Suppressor macrophage treated with lipopolysaccharide for 4 hours (primary cell): ENCODE results near the gene NCLN.
"Not testable (repeated sequence)": the region's sequence is repeated elsewhere in the genome, so short reads cannot be mapped to it uniquely, and the experiment has no call there.

Experiments
- DNase-seq: peaks from one replicate; pipeline ENCODE4 v3.0.0-alpha.2; 2020

NCLN gene

DNA sequence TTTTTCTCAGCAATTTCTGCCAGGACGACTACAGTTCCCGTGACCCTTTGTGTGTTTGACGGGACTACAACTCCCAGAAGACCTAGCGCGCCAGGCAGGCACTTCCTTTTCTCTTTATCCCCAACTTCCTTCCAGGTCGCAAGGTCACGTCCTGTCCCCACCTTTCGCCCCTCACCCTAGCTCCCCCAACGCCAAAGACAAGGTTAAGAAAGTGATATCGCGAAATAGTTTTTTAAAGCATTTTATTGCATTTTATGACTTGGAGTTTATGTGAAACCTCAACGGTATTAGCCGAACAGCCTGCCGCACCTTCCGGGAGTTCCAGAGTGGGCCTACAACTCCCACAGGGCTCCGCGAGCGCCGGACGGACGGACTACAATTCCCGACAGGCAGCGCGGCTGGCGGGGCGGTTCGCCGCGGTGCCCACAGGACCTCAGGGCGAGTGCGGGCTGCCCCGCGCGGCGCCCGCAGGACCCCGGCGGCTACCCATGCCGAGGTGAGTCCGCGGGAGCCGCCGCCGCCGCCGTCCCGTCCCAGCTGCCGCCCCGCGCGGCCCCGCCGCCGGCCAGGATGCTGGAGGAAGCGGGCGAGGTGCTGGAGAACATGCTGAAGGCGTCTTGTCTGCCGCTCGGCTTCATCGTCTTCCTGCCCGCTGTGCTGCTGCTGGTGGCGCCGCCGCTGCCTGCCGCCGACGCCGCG, at the start of gene NCLN:
Gene NCLN, plus strand, starts transcription at position 470 of the 699 bp plus-strand sequence. Its CDS starts 101 bp downstream, at position 571.
- DNase-seq: peak; percentile 96

DNA sequence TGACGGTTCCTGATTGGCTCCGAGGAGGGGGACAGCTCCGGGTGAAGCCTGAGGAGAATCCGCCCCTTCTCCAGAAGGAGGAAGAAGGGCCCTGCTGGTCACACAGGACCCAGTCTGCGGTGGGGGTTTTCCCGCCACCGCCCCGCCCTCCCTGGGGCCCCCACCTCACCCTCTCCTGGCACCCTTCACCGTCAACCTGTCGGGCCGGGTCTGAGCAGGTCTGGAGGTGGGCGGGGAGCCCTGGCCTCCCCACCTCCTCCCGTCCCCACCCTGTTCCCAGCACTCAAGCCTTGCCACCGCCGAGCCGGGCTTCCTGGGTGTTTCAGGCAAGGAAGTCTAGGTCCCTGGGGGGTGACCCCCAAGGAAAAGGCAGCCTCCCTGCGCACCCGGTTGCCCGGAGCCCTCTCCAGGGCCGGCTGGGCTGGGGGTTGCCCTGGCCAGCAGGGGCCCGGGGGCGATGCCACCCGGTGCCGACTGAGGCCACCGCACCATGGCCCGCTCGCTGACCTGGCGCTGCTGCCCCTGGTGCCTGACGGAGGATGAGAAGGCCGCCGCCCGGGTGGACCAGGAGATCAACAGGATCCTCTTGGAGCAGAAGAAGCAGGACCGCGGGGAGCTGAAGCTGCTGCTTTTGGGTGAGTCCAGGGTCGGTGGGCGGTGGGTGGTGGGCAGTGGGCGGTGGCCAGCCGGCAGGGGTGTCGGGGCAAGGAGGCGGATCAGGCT, 49.6 kb upstream of the NCLN start, which contains the start of gene GNA15:
Gene GNA15, plus strand, starts transcription at position 73 of the 723 bp plus-strand sequence. Its CDS starts 418 bp downstream, at position 491.
- DNase-seq: peak; percentile 85

GRCh38 chr19:3136684-3137055, 49.1 kb upstream of the NCLN start:
- DNase-seq: no peak

- DNase-seq: peak; percentile 51
Observed at GRCh38 chr19:3137119-3137518, 48.6 kb upstream of the NCLN start.

- no peak for DNase-seq
Observed at GRCh38 chr19:3138268-3138667, 47.5 kb upstream of the NCLN start.

GRCh38 chr19:3140667-3141038, 45.1 kb upstream of the NCLN start:
- peak; percentile 50 for DNase-seq

GRCh38 chr19:3142292-3142670, 43.4 kb upstream of the NCLN start:
- DNase-seq: peak; percentile 84

GRCh38 chr19:3142781-3143337, 42.9 kb upstream of the NCLN start:
- peak; percentile 45 for DNase-seq

- DNase-seq: peak; percentile 82
Observed at GRCh38 chr19:3145909-3146676, 39.6 kb upstream of the NCLN start.

GRCh38 chr19:3146677-3147100, 39.0 kb upstream of the NCLN start:
- DNase-seq: peak; percentile 47

- no peak for DNase-seq
Observed at GRCh38 chr19:3148503-3148902, 37.2 kb upstream of the NCLN start.

- DNase-seq: no peak
Observed at GRCh38 chr19:3149089-3149488, 36.6 kb upstream of the NCLN start.

DNA sequence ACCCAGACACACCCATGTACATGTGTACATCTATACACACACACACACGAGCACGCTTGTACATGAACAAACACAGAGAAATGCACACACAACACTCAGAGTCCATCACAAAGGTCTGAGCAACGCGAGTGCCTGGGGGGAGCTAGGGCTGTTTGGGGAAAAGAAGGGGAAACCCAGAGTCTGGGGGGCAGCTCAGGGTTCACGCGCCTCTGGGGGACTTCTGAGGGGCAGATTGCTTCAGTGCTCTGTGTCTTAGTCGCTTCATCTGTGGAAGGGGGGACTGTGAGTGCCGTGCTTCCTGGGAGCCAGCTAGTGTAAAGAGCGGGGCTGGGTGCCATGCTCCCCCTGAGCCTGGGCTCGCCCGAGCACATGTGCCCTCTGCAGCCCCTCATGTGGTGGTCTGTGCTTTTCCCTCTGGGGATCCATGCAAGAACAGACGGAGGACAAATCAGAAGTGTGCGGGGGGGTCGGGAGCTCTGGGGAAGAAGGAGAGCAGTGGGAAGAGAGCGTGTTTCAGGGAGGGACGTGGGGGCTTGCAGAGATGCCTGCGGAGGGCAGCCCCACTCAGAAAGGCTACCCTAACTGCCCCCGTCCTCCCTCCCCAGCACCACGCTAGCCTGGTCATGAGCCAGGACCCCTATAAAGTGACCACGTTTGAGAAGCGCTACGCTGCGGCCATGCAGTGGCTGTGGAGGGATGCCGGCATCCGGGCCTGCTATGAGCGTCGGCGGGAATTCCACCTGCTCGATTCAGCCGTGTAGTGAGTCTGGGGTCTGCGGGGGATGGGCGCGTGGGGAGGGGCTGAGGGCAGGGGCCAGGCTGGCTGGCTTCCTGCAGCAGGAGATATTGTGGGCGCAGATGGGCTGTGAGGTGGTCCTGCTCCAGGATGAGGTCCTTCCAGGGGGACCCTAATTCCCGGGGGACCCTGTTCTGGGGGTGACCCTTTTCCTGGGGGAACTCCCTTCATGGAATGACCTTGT, 35.9 kb upstream of the NCLN start:
- no peak for DNase-seq

DNA sequence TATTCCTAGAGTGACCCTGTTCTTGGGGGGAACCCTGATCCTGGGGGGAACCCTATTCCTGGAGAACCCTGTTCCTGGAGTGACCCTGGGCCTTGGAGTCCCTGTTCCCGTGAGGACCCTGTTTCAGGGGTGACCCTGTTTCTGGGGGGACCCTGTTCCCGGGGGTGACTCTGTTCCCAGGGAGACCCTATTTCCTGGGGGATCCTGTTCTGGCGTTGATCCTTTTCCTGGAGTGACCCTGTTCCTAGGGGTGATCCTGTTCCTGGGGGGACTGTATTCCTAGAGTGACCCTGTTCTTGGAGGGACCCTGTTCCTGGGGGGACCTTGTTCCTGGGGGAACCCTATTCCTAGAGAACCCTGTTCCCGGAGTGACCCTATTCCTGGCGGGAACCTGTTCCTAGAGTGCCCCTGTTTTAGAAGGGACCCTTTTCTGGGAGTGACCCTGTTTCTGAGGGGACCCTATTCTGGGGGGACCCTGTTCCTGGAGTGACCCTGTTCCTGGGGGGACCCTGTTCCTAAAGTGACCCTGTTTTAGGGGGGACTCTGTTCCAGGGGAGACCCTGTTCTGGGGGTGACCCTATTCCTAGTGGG, 34.9 kb upstream of the NCLN start:
- no peak for DNase-seq

- no peak for DNase-seq
Observed at GRCh38 chr19:3151563-3152418, 33.9 kb upstream of the NCLN start.

GRCh38 chr19:3152419-3152780, 33.3 kb upstream of the NCLN start:
- no peak for DNase-seq

DNA sequence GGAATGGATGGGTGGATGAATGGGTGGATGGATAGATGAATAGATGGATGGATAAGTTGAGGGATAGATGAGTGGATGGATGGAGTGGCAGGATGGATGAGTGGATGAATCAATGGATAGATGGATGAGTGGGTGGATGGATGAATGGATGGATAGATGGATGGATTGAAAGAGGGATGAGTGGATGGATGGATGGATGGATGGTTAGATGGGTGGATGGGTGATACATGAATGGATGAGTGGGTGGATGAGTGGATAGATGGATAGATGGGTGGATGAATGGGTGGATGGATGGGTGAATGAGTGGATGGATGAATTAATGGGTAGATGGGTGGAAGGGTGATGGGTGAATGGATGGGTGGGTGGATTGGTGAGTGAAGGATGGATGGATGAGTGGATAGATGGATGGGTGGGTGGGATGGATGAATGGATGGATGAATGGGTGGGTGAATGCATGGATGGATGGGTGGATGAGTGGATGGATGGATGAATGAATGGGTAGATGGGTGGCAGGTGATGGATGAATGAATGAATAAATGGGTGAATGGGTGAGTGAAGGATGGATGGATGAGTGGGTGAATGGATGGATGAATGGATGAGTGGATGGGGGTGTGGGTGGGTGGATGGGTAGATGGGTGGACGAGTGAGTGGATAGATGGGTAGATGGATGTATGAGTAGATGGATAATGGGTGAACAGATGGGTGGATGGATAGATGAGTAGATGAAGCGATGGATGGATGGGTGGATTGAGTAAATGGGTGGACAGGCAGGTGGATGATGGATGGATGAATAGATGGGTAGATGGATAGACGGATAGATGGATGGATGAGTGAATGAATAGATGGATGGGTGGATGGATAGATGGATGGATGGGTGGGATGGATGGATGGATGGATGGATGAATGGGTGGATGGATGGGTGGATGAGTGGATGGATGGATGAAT, 32.2 kb upstream of the NCLN start:
- DNase-seq: no peak

DNA sequence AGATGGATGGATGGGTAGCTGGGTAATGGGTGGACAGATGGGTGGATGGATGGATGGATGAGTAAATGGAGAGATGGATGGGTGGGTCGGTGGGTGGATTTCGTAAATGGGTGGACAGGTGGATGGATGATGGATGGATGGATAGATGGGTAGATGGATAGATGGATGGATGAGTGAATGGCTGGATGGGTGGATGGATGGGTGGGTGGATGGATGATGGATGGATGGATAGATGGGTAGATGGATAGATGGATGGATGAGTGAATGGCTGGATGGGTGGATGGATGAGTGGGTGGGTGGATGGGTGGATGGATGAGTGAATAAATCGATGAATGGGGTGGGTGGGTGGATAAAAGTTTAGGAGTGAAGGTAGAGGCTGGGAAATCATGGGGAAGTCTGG, 31.3 kb upstream of the NCLN start:
- DNase-seq: not testable (repeated sequence)

- DNase-seq: peak; percentile 99
Observed at GRCh38 chr19:3154957-3155736, 30.6 kb upstream of the NCLN start.
